HG03521 (cell line): ENCODE measurements around the gene PRM1.

ENCODE experiments used
- ATAC-seq: cut with Tn5 transposase; IDR thresholded peaks from one replicate; pipeline ENCODE4 v1.9.1; 2021; ENCODE audit warnings: mild to moderate bottlenecking, moderate library complexity; ENCODE audit not compliant: unreplicated experiment

The PRM1 gene

GRCh38 chr16:11254913-11255736 lies 26.0 kb downstream of the PRM1 start:
- ATAC-seq: peak; percentile 2

GRCh38 chr16:11253995-11254912 lies 26.9 kb downstream of the PRM1 start:
- ATAC-seq: no peak

- no peak for ATAC-seq
These were observed 27.8 kb downstream of the PRM1 start for GRCh38 chr16:11253009-11253994.

DNA sequence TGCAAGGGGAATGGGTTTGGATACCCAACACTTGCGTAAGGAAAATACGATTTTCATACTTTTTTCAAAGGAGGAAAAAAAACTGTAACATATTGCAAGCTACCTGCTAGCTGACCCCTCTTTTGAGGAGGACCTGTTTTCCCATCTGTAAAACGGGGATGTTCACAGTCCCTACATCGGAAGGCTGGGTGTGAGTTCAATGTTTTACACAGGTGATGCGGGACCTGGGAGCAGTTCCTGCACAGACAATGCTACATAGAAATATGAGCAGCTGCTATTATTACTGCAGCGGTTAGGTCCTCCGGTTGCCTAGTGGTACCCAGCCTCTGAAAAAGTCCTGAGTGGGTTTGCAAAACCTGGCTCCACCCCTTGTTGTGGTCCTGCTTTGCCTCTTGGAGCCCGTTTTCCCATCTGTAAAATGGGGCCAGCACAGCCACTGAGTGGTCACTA lies 28.6 kb downstream of the PRM1 start:
- no peak for ATAC-seq

GRCh38 chr16:11251525-11252481 lies 29.3 kb downstream of the PRM1 start:
- no peak for ATAC-seq

- ATAC-seq: no peak
These were observed 30.2 kb downstream of the PRM1 start for GRCh38 chr16:11250786-11251524.

- ATAC-seq: no peak
These were observed 30.9 kb downstream of the PRM1 start for GRCh38 chr16:11250091-11250785.

- no peak for ATAC-seq
These were observed 31.7 kb downstream of the PRM1 start for GRCh38 chr16:11249233-11250061.

DNA sequence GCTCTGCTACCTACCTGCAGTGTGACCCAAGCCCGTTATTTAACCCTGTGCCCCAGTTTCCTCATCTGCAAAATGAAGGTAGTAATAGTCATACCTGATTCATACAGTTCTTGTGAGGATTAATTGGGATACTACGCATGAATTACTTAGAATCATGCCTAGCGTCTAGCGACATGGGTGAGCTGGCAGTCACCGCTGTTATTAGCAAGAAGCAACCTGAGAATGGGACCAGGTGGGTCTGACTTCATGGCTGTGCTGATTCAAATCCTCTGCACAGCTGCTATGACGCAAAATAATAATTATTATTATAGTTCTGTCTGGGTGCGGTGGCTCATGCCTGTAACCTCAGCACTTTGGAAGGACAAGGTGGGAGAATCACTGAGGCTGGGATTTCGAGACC lies 33.0 kb downstream of the PRM1 start:
- ATAC-seq: no peak

- no peak for ATAC-seq
These were observed 35.1 kb downstream of the PRM1 start for GRCh38 chr16:11245988-11246387.

- no peak for ATAC-seq
These were observed 35.9 kb downstream of the PRM1 start for GRCh38 chr16:11245222-11245737.

GRCh38 chr16:11242658-11243057 lies 38.5 kb downstream of the PRM1 start:
- ATAC-seq: no peak

DNA sequence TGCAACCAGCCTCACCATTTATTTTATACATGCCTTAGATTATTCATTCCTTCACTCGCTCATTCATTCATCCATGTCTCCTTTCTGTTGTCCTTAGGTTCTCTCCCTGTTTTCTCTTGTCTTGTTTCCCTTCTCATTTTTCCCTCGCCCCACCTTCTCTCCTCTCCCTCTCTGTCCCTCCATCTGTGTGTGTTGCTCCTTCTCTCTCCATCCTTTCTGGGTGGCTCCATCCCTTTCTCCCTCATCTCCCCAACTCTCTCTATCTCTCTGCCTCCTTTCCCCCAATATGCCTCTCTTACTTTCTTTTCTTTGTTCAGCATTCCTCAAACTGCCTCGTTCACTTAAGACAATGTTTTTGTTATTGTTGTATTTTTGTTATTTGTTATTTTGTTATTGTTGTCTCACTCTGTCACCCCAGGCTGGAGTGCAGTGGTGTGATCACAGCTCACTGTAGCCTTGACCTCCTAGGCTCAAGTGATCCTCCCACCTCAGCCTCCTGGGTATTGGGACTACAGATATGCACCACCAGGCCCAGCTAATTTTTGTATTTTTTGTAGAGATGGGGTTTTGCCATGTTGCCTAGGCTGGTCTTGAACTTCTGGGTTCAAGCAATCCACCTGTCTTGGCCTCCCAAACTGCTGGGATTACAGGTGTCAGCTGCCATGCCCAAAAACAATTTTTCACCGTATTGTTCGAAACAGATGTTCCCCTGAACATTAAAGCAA lies 39.5 kb downstream of the PRM1 start:
- ATAC-seq: no peak

DNA sequence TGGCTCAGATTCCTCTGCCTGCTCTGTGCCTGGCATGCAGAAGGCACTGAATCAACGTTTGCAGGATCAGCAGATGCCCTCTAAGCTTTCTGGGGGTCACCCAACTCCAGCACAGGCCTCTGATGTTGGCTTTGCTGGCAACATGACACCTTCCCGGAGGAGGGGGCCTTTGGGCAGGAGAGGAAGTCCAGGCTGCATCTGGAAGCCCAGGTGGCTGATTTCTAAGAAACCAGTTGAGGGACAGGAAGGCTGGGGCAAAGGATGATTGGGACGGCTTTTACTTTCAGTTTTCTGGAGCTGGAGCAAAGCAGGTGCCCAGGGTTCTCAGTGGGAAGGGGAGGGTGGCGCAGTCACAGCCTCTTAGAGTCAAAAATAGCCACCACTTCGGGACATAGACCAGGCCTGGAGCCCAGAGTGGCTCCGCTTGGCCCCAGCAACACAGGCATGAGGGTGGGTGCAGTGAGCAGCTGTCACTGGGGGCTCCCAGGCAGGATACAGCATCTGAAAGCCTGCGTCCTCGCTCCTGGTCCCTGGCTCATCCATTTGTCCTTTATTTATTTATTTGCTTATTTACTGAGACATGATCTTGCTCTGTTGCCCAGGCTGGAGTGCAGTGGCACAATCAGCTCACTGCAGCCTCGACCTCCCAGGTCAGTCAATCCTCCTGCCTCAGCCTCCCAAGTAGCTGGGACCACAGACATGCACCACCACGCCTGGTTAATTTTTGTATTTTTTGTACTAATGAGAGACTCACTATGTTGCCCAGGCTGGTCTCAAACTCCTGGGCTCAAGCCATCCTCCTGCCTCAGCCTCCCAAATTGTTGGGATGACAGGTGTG lies 40.3 kb downstream of the PRM1 start:
- ATAC-seq: no peak
